Central memory CD8-positive, alpha-beta T cell (primary cell): ENCODE results near the gene TCP1.
"Not testable (repeated sequence)": the region's sequence is repeated elsewhere in the genome, so short reads cannot be mapped to it uniquely, and the experiment has no call there.

ENCODE experiments used
- ATAC-seq: fragments of 150-1000 bp; cut with Tn5 transposase; replicated peaks from 2 replicates; pipeline ENCODE4 v1.10.0; 2022; ENCODE audit warnings: mild to moderate bottlenecking, moderate FRiP score, moderate number of reproducible peaks; ENCODE audit not compliant: poor library complexity, severe bottlenecking; ENCODE audit errors: extremely low read depth
- DNase-seq, 2 donors: peaks; one replicate each; pipeline ENCODE4 v3.0.0; 2021; ENCODE audit warnings: low spot score in 2 of 2
- H3K27ac Mint-ChIP-seq: one replicate; pipeline ENCODE4 v1.8.0; 2022; ENCODE audit warnings: low read depth, mild to moderate bottlenecking, moderate library complexity, mixed read lengths
- H3K27me3 Mint-ChIP-seq: one replicate; pipeline ENCODE4 v1.8.0; 2022; ENCODE audit warnings: mixed read lengths
- H3K36me3 Mint-ChIP-seq: one replicate; pipeline ENCODE4 v1.8.0; 2022; ENCODE audit warnings: mild to moderate bottlenecking, moderate library complexity, mixed read lengths; ENCODE audit not compliant: insufficient read depth
- H3K4me1 Mint-ChIP-seq: one replicate; pipeline ENCODE4 v1.8.0; 2022; ENCODE audit warnings: mixed read lengths
- H3K4me3 Mint-ChIP-seq: one replicate; pipeline ENCODE4 v1.8.0; 2022; ENCODE audit warnings: mild to moderate bottlenecking, moderate library complexity, mixed read lengths
- H3K9me3 Mint-ChIP-seq: one replicate; pipeline ENCODE4 v1.8.0; 2022; ENCODE audit warnings: mixed read lengths

TCP1 gene

DNA sequence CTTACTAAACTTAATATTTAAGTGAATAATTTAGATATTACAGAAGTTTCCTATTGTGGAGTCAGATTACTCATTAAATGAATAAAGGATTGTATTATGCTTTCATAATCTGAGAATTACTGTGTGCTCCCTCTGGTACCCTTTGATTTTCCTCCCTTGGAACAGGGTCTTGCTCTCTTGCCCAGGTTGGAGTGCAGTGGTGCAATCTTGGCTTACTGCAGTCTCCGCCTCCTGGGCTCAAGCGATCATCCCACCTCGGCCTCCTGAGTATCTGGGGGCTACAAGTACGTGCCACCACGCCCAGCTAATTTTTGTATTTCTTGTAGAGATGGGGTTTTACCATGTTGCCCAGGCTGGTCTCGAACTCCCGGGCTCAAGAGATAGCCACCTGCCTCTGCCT lies 52.5 kb downstream of the TCP1 start:
- peaks cover 33% of the 10 kb centered on the region for H3K4me1 Mint-ChIP-seq
- H3K27ac Mint-ChIP-seq = no peak overlapping the region
- ATAC-seq = no peak

DNA sequence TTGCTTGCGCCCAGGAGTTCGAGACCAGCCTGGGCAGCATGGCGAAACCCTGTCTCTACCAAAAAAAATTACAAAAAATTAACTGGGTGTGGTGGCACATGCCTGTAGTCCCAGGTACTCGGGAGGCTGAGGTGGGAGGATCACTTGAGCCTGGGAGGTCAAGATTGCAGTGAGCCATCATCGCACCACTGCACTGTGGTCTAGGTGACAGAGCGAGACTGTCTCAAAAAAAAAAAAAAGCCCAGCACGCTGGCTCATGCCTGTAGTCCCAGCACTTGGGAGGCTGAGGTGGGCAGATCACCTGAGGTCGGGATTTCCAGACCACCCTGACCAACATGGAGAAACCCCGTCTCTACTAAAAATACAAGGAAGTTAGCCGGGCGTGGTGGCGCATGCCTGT lies 56.0 kb downstream of the TCP1 start:
- H3K9me3 Mint-ChIP-seq, H3K27me3 Mint-ChIP-seq, ATAC-seq, DNase-seq: not testable (repeated sequence)
- peak overlapping the region; percentile 49 for H3K4me3 Mint-ChIP-seq
- H3K27ac Mint-ChIP-seq = peak overlapping the region; percentile 51
- H3K36me3 Mint-ChIP-seq = peaks cover 26% of the 10 kb centered on the region
- H3K4me1 Mint-ChIP-seq = peaks cover 52% of the 10 kb centered on the region

More for the DNA sequence above, 52.5 kb downstream of the TCP1 start:
- no peaks in the 10 kb centered on the region for H3K9me3 Mint-ChIP-seq
- H3K36me3 Mint-ChIP-seq = peaks cover 37% of the 10 kb centered on the region
- H3K27me3 Mint-ChIP-seq = no peaks in the 10 kb centered on the region
- DNase-seq = no peak
- H3K4me3 Mint-ChIP-seq = no peak overlapping the region

DNA sequence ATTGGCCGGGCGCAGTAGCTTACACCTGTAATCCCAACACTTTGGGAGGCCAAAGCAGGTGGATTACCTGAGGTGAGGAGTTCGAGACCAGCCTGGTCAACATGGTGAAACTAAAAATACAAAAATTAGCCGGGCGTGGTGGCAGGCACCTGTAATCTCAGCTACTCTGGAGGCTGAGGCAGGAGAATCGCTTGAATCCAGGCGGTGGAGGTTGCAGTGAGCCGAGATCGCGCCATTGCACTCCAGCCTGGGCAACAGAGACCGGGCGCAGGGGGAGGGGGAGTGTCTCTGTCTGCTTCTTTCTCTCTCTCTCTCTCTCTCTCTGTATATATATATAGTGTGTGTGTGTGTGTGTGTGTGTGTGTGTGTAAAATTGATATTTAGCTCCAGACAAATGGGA lies 56.9 kb downstream of the TCP1 start:
- H3K9me3 Mint-ChIP-seq, ATAC-seq, DNase-seq, H3K27me3 Mint-ChIP-seq: not testable (repeated sequence)
- Mint-ChIP-seq H3K4me3 (peak overlapping the region; percentile 49), H3K27ac (peak overlapping the region; percentile 51), H3K36me3 (peaks cover 29% of the 10 kb centered on the region), H3K4me1 (peaks cover 46% of the 10 kb centered on the region)

DNA sequence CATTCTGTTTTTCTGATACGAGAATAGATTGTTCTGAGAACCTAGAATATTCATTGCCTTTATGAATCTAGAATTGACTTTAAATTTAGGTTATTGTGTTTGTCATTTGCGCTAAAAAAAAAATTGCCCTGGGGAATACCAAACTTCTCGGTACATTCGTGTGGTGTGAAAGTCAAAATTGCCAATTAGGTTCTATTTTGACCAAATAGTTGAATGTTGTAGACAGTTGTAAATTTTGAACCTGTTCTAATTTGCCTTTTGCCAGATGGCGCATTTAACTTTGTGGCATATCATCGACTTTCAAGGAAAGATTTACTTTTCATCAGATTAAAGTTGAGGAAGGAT lies 59.1 kb downstream of the TCP1 start:
- Mint-ChIP-seq H3K27ac (no peak overlapping the region), H3K27me3 (no peaks in the 10 kb centered on the region), H3K4me3 (peak overlapping the region; percentile 95), H3K9me3 (no peaks in the 10 kb centered on the region), H3K4me1 (peaks cover 57% of the 10 kb centered on the region), H3K36me3 (peaks cover 40% of the 10 kb centered on the region)
- no peak for ATAC-seq
- DNase-seq = no peak

DNA sequence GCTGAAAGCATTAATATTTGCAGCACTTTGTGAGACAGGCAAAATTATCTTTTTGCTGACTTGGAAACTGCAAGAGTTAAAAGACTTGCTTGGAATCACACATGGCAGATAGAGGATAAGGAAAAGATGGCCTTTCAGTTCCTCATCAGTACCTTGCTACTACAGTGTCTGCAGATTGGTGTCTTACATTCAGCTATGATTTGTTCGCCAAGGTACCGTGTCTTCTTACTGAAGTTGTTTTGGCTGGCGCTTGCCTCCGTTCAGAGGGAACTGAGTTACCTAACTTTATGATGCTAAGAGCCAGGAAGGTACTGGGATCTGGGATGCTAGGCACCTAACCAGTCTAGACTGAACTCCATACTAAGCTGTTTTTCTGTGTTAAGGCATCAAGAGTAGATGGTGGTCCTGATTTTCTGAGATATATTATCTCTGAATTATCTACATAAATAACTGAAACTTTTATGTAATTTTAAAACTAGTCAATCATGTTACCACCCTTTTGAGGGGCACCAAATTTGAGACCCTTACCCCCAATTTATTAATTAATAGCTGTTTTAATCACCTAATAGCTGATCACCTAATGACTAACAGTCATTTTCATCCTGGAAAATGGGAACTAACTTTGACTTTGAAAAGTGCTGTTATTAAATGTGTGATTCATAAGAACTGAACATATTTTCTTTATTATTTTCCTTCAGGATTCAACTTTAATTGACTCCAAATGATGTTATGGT lies 59.6 kb downstream of the TCP1 start:
- peaks cover 40% of the 10 kb centered on the region for H3K36me3 Mint-ChIP-seq
- ATAC-seq (no peak), DNase-seq (no peak)
- H3K4me3 Mint-ChIP-seq = peak overlapping the region; percentile 95
- H3K27me3 Mint-ChIP-seq = no peaks in the 10 kb centered on the region
- H3K4me1 Mint-ChIP-seq = peaks cover 53% of the 10 kb centered on the region
- no peaks in the 10 kb centered on the region for H3K9me3 Mint-ChIP-seq
- peak overlapping the region; percentile 84 for H3K27ac Mint-ChIP-seq

DNA sequence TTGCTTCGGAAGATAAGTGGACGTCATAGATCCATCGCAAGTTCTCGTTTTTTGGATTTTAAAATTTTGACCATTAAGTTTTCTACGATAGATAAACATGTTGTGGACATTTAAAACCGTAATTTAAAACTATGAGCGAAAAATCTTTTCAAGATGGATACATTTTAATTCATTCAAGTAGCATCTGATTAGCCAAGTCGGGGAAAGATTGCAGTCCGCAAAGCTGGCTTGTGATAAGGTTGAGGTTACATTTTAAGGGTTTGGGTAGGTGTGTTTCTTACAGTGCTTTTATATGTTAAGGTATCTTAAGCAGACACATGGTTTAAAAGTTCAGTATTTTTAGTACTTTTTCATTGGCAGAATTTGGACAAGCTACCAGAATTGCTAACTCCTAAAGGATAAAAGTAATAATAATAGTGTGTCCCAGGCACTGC lies 60.9 kb downstream of the TCP1 start:
- no peaks in the 10 kb centered on the region for H3K9me3 Mint-ChIP-seq
- peaks cover 38% of the 10 kb centered on the region for H3K36me3 Mint-ChIP-seq
- ATAC-seq (no peak), DNase-seq (no peak)
- peaks cover 41% of the 10 kb centered on the region for H3K4me1 Mint-ChIP-seq
- H3K27ac Mint-ChIP-seq = peak overlapping the region; percentile 84
- H3K27me3 Mint-ChIP-seq = no peaks in the 10 kb centered on the region
- H3K4me3 Mint-ChIP-seq = peak overlapping the region; percentile 95
